Measurements from ENCODE around the gene PKD1.

PKD1 gene

DNA sequence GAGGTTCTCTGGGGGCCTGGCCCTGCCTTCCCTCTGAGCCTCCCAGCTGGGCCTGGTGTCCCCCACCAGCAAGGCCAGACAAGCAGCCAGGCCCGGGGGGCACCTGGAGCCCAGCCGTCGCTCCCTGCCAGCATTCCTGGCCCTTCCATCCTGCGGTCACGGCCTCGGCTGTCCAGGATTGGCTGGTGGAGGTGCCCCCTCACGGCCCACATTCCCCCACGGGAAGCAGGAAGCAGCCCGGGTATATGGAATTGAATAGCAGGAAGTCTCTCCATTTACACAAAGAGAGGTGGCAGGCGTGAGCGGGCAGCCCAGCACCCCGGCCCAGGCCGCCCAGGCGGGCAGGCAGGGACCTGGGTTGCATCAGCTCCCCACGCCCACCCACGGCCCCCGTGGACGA, 34.4 kb upstream of the PKD1 start:
- peak; percentile 90 for DNase-seq (ENCODE audit: low spot score)

DNA sequence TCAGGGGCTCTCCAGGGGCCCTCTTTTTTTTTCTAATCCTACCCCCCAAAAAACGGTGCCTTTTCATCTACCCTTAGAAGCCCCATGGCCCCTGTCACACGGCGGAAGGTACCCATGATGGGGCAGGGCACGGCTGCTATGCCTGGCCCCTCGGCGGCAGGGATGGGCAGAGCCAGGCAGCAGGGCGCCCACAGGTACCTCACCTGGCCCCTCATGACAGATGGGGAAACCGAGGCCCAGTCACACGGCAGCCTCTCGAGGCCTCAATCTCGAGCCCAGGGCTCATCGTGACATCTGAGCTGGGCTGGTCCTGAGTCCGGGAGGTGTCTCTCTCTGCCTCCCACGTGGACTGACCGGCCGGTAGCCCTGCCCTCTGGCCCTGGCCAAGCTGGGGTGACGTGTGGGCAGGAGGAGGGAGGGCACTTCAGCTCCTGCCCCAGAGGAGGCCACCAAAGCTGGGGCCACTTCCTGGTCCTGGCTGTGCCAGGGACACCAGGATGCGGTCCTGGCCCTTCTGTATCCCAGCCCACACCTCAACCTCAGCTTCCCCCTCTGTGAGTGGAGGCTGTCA, 31.5 kb upstream of the PKD1 start:
- no peak for DNase-seq (ENCODE audit: low spot score)

DNA sequence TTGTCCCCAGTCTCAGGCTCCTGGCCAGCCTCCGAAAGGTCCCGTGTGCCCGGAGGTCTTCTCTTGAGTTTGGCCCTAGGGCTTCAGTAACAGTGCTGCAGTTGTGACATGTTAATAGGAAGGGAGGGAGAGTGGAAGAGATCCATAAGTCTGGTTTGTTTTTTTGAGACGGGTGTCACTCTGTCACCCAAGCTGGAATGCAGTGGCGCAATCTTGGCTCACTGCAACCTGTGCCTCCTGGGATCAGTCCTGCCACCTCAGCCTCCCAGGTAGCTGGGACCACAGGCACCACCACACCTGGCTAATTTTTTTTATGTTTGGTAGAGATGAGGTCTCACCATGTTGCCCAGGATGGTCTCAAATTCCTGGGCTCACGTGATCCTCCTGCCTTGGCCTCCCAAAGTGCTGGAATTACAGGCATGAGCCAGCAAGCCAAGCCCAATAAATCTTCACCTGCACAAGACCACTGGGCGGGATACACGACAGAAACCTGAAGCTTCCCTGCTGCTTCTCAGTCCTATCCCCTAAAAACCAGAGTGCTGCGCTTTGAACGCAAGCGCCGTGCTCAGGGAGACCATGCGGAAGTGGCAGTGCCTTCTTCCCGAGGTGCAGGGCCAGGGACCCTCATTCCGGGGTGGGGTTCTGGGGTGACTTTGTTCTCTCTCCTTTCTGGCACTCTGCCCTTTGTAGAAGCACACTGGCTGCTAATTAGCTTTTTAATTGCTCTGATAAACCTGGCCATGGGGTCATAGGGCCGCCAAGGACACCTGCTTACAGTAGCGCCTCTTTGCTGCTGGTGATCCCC, 30.8 kb upstream of the PKD1 start:
- no peak for DNase-seq (ENCODE audit: low spot score)

DNA sequence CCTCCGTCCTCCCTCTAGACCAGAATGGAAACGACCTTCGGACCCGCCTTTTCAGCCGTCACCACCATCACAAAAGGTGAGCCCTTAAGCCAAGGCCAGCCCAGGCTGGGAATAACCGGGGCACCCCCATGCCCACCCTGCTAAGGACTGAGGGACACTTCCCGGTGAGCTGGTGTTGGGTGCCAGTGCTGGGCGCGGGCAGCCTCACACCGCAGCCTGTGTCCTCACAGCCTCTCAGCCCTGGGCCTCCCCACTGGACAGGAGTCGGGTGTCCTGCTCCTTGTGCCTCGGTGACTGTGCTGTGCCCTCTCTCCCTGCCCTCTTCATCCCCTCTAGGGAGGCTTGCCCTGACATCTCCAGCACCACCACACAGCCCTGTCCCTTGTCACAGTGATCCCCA, 30.2 kb upstream of the PKD1 start:
- no peak for DNase-seq (ENCODE audit: low spot score)

DNA sequence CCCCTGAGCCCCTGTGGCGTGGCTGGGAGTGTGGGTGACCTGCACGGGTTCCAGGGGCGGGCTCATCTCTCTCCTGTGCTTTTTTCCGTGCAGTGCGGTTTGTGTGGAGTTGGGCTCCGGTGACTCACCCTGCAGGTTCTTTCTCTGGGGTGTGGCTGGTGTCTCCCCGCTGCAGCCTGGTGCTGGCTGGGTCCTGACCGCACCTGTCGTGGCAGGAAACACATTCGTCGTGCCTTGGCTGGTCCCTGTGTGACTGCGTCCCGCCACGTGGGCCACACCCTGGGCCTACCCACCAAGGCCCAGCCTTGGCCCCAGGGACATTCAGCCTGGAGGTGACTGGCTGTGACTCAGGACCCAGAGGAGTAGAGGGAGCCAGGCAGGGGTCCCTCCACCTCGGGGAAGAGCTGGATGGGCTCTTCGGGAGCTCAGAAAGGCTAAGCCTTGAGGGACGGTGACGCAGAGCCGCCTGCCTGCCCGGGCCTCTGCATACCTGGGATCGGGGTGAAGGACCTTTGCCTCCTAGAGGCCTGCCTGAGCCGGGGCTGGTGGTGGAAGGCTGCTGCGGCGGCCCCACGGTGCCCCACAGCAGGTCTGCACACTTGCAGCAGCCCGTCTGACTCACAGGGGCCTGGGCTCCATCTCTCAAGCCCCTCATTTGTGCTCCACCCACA, 27.6 kb upstream of the PKD1 start:
- DNase-seq (ENCODE audit: low spot score), result no peak

DNA sequence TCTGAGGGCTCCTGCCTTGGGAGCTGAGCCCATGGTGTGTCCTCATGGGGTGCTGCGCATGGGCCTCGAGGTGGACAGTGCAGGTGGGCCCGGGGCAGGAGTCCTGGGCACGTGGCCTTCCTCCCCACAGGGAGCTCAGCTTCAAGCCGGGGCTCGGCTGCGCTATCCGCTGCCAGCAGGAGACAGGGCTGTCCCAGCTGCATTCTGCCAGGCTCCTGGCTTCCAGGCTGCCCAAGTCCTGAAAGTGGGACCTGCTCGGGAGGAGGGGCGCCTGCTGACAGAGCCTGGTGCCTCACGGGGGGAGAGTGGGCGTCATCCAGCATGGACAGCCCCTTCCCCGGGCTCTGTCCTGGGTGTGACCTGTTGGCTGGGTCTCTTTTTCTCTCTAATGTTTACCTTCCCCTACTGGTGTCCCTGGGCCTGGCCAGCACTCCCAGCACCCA, 27.0 kb upstream of the PKD1 start:
- no peak for DNase-seq (ENCODE audit: low spot score)

DNA sequence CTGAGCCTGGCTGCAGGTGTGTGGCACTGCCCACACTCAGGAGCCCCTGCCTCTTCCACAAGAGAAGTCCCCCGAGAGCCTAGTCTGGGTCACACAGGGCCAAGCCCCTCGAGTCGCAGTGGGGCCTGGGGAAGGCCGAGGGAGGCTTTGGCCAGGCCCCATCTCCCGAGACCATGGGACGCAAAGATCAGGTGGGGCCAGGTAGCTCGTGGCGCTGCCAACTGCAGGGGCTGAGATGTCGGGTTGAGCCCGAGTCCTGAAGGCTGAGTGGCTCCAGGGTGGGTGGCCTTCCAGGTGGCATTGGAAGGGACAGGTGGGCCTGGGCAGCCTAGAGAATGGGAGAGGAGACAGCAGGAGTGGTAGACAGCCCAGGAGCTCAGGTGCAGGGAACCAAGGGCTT, 26.2 kb upstream of the PKD1 start:
- DNase-seq (ENCODE audit: low spot score), result no peak

DNA sequence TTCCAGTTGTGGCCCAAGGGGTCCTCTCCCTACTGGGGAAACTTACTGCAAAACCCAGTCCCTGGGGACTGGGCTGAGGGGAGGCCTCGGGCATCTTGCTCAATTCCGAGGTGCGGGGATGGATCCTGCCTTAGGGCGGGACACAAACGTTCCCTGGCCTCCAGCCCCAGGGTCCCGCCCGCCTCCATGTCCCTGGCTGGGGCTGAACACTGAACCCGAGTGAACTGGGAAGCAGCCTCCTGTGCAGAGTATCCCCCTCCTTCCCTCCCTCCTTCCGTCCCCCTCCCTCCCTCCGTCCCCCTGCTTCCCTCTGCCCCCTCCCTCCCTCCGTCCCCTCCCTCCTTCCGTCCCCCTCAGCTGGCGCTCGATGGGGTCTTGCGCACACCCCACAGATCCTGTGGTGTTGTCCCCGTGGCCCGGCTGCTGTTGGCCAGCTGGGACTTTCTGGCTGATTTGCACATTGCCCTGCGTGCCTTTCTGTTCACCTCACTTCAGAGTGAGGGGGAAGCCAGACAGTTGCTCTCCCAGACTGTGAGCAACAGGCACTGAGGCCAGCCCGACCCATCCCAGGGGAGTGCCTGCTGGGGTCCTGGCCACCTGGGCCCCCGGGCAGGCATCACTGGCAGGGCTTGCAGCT, 25.3 kb upstream of the PKD1 start:
- DNase-seq (ENCODE audit: low spot score), result no peak

DNA sequence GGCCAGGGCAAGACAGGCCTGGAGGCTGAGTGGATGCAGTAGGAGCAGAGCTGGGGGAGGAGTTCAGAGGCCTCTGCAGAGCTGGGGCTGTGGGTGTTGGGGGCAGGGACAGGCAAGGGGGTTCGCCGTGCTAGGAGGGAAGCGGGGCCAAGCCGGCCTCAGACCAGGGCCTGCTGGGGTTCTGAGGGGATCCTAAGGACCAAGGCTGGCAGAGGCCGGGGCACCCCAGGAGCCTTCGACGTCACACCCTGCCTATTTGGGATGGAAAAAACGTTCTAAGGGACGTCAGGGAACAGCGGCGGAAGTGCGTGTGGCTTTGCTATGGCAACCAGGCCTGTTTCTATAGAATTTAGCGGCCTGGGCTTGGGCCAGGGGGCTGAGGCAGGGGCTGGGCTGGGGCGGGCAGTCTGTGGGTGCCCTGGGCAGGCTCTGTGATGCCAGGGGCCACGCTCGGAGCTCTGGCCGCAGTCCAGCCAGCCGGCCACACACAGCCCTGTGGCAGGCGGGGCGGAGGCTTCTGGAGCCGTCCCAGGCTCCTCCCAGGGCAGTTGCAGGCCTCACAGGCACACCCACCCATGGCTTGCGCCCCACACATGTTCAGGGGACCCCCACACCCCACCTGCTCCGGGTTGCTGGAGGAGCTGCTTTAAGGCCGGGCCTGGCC, 23.6 kb upstream of the PKD1 start:
- DNase-seq (ENCODE audit: low spot score), result no peak

DNA sequence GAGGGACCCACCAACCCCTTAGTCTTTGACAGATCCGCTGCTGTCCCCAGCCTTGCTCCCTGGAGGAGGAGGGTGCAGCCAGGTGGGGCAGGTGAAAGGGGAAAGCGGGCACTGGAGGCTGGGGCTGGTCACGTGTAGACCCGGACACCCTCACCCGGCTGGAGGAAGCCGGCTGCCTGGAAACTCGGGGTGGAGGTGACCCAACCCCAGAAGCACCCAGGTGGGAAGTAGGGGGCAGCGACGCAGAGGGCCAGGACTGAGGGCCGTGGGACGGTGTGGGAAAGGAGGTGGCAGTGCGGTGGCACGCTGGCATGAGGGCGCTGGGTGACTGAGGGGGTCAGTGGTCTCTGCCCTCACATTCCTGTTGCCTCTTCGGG, 22.6 kb upstream of the PKD1 start:
- no peak for DNase-seq (ENCODE audit: low spot score)

DNA sequence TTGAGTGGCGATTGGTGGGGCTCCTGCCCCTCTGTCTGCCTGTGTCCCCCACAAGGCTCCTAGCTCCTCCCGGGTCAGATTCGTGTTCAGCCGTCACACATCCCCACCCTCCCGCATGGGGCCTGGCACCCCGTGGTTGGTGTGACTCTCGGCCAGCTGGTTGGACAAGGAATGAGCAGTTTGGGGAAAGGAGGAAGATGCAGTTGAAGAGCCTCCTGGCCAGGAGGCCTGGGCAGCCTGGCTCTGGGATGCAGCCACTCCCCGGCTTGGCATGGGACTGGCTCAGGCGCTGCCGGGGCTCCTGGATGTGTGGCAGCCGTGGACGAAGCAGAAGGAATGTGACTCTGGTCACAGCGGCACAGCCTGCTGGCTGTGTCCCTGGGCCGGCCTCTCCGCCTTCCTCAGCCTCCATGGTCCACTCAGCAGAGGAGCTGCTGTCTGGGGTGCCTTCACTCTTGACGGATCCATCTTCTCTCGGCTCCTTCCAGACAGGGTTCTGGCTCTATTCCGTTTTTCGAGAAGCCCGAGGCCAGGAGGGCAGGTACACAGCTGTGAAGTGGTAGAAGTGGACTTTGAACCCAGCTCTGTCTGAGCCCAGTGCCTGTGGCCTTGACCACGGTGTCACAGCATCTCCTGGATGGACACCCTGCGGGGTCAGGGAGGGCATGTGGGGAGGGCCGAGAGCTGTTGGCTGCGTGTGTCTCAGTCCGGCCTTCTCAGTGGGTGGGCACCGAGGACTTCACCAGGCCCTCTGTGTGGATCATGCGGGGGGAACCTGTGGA, 22.0 kb upstream of the PKD1 start:
- no peak for DNase-seq (ENCODE audit: low spot score)

DNA sequence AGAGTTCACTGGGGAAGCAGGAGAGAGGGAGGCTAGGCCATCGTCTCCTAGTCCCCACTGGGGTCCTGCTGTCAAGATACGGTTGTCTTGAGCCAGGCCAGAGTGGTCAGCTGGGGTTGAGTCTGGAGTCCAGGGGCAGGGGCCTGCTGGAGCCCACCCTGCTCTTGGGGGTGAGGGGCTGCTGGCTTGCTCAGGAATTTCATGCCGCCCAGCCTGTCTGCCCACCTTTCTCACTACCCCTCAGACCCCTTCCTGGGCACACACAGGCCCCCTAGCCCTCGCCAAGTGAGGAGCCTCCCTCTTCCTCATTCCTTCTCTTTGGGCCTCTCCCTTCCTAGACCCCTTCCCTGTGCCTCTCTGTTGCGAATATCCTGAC, 21.1 kb upstream of the PKD1 start:
- DNase-seq (ENCODE audit: low spot score), result no peak

DNA sequence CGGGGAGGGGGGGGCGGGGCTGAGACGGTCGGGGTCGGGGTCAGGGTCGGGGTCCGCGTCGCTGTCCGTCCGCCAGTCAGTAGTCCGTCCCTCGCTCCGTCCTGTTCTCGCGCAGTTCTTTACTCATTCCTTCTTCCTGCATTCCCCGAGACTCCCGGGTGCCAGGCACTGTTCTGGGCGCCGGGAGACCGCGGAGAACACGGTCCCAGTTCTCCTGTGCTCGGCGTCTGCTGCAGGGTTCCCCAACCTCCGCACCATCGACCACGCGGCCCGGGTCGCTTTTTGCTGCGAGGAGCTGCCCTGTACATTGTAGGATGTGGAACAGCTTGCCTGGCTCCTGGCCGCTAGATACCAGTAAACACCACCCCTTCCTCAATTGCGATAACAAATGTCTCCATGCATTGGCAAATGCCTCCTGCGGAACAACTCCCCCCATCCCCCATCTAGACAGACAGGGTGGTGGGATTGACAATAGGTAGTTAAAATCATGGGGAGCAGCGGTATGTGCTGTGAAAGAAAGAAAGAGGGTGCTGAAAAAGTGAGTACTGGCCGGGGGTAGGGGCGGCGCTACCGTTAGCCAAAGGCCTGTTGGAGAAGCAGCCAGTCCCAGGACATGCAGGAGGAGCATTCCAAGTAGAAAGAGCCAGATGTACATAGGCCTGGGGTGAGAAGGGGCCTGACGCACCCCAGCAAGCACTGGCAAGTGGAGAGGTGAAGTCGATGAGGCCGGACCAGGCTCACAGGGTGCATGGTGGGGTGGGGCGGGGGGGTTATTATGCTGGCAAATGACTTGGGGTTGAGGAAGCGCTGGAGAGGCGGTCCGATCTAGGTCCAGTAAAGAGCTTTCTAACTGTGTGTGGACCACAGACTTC, 20.5 kb upstream of the PKD1 start:
- DNase-seq (ENCODE audit: low spot score), result peak; percentile 20

DNA sequence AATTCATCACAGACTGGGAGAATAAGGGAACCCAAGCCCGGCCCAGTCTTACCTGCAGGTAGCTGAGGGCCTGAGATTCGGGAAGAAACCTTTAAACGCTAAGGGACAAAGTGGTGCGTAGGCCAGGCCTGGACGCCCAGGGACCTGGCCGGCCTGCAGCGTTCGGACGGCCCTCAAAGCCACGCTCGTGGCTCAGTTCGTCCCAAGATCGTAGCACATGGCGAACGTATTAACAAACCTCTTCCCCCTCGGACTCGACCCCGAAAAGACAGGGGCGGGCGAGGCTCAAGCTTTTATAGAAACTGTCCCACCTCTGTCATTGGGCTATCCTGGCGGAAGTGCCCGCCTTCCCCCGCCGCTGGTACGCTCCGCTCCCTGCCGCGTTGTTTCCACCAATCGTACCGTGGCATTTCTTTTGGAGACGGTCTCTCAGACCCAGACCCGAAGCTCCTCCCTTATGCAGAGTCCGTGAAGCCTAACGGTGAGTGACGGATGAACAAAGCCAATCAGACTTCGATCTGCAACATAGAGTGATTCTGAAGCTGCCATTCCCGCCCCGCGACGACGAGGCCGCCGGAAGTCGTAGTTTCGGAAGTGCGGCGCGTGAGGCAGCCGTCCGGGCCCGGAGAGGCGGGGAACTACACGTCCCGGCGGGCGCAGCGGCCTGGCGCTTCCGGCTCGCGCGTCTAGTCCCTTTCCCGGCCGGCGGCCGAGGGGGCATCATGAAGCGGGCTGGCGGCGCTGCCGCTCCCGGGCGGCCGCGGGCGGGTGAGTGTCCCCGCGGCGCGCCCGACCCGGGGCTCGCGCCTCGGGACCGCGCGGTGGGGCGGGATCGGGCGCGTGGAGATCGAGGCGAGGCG, 19.6 kb upstream of the PKD1 start, which contains the start of gene TRAF7:
Gene TRAF7 (plus strand): TSS at position 692 of the 860 bp plus-strand sequence. CDS start 8,139 bp downstream, outside the sequence.
- peak; percentile 100 for DNase-seq (ENCODE audit: low spot score)

DNA sequence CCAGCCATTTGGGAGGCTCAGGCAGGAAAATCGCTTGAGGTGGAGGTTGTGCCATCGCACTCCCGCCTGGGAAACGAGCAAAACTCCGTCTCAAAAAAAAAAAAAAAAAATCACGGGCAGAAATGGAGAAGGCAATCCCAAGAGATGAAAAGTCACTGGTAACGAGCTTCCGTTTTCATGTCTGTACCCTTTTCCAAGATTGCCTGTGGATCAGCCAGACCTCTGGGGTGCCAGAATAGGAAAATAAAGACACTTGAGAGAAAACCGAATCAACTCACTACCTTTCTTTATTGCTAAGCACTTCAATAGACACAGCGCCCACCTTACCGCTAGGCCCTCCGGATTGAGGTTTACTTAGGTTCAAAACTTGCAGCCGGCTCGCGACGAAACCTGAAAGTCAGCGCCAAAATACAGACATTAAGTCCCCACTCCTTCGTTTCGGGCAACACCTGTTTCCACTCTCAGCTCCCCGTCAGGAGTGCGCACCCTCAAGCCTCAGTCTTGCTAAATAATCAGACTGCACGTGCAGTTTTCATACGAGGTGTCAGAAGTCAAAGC, 18.9 kb upstream of the PKD1 start:
- peak; percentile 21 for DNase-seq (ENCODE audit: low spot score)

DNA sequence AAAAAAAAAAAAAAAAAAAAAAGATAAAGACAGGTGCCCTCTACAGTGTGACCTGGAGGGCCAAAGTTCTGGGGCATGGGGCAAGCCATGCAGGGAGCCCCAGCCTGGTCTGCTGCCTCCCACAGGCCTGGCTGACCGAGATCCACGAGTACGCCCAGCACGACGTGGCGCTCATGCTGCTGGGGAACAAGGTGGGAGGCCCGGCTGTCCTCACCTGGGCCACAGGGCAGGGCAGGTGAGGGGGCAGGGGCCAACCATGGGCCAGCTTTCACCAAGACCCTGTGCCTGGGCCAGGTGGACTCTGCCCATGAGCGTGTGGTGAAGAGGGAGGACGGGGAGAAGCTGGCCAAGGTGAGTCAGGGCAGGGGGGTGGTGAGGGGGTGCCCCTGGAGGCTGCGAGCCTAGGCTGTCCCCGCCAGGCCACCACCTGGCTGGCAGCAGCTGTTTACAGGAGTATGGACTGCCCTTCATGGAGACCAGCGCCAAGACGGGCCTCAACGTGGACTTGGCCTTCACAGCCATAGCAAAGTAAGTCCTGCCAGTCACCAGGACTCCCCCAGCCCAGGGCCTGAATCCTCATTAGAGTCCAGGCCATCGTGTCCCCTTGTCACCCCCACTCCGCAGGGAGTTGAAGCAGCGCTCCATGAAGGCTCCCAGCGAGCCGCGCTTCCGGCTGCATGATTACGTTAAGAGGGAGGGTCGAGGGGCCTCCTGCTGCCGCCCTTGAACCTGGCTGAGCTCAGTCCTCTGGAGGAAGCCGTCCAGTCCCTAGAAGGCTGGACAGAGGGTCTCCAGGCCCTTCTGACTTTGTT, 17.2 kb upstream of the PKD1 start:
- no peak for DNase-seq (ENCODE audit: low spot score)

DNA sequence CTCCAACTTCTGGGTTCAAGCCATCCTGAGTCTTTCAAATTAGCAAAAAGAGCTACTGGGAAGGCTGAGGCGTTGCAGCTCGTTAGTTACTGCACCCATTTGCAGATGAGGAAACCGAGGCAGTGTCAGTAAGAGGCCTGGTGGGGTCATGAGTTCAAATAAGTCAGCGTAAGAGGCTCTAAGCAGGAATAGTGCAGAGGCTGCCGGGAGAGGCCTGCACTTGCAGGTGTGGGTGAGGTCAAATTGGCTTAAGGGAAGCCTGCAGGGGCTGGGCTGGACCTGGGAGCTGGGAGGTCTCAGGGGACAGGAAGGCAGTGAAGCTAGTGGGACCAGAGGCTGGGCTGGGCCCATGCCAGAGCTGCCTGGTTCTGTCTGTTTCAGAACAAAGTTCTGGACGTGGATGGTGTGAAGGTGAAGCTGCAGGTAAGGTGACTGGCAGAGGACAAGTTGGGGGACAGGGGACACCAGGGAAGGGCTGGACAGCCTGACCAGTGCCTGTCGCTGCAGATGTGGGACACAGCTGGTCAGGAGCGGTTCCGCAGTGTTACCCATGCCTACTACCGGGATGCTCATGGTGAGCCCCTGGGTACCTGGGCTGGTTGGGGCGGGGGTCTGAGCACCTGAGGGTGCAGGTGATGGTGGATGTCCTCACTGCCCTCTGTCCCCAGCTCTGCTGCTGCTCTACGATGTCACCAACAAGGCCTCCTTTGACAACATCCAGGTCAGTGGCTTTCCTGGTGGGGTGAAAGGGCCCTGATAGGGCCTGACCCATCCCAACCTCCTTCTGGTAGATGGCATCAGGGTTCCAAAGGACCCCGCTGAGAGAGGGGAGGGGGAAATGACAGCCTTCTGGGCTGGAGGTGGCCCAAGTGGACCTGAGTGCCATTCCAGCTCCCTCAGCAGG, 15.7 kb upstream of the PKD1 start:
- DNase-seq (ENCODE audit: low spot score), result no peak
